Suppressor macrophage treated with lipopolysaccharide for 1 hour (primary cell): Measurements from ENCODE around the gene CACNB4.

Experiments
- DNase-seq, 3 donors: peaks; one replicate each; pipeline ENCODE4 v3.0.0-alpha.2; 2020 to 2022

The CACNB4 gene

DNA sequence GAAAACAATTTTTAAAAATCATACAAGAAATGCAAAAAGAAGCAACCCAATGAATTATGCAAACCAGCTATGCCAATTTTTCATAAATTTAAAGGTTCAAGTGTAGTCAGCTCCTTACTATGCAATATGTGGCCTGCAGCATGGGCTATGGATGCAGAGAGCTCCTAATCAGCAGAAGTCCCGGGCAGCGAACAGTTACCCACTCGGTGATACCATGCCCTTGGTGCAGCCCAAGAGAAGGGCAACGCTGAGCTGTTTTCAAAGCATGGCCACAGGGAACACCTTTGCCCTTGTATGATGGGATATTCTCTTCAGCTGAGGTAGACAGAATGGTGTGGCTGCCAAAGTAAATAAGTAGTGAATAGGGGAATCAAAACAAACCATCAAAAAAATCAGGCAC, 253.4 kb downstream of the CACNB4 start:
- no peak for DNase-seq

DNA sequence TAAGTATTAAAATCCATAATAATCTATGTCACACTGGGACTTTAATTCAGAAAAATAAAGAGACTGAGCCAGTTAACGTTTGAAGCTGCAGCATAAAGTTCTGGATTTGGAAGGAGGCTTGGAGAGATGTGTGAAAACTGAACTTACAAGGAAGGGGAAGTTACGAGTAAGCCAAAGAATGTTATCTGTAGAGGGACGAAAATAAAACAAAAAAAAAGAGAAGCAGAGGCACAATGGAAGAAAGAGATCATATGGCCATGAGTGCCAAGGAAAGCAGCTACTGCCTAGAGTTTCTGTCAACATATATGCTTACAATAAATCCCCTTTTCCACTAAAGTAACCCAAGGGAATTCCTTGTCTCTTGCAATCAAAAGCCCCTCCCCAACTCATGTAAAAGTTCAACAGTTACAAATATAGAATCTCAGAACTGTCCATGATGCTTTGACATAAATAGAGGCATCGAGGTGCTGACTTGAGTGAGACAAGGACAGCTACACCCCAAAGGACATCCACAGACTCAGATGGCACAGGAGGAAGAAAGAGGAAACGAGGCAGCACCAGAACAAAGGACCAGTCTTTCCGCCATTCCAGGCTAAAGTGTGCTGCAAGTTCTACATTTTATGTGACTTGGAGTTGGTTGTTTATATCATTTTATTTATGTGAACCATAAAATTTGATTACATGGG, 254.5 kb downstream of the CACNB4 start:
- peak; percentile 34 to 65 (median 60) for DNase-seq

DNA sequence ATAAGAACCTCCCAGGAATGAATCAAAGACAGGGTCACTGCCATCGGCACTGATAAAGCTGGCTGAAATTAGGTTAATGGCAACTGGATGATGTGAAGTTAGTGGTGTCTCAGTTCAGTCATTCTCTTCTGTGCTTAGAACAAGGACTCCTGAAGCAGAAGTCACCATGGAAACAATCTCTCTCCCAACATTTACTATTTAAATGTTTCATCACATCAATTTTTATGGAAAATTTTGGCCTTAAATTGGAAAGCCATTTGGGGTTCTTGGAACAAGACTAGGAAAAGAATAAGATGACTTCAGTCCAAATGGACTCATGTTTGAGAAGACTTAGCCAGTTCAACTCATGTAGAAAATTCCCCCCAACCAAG, 255.2 kb downstream of the CACNB4 start:
- no peak for DNase-seq

DNA sequence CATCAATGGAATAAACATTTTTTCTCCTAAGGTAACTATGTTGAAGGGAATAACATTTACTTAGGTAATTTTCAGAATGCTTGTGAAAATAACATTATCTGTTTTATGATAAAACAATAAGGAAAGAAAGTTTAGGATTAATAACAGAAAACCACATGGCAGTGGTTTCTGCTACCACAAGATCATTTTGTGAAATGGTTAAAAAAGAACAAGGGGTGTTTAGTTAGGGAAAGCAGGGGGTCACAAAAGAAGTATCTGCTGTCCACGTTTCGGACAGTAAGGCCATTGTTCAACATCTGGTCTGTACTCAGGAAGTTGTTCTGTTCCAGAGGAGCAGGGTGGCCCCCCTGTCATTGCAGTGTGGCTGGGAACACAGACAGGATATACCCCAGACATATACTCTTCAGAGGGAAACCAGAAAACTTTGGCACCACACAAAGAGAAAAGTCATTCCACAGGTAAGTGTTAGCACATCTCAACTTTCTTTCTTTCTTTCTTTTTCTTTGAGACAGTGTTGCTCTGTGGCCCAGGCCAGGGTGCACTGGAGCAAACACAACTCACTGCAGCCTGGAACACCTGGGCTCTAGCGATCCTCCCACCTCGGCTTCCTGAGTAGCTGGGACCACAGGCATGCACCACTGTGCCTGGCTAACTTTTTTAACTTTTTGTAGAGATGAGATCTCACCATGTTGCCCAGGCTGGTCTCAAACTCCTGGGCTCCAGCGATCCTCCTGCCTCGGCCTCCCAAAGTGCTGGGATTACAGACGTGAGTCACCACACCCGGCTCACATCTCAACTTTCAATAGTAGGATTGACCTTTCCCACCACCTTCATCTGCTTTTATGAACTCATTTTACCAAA, 255.8 kb downstream of the CACNB4 start:
- DNase-seq = no peak

DNA sequence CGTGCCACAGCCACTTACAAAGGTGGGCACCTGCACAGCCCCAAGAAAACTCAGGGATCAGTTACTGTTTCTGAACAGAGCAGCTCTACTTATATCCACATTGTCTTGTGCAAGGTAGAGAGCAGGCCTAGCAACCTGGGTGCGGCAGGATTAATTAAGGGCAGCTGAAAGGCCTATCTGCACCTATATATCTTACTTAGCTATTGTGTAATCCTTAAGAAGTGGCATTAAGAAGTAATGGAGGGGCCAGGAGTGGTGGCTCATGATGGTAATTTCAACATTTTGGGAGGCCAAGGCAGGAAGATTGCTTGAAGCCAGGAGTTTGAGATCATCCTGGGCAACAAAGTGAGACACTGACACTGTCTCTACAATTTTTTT, 257.8 kb downstream of the CACNB4 start:
- DNase-seq = no peak

DNA sequence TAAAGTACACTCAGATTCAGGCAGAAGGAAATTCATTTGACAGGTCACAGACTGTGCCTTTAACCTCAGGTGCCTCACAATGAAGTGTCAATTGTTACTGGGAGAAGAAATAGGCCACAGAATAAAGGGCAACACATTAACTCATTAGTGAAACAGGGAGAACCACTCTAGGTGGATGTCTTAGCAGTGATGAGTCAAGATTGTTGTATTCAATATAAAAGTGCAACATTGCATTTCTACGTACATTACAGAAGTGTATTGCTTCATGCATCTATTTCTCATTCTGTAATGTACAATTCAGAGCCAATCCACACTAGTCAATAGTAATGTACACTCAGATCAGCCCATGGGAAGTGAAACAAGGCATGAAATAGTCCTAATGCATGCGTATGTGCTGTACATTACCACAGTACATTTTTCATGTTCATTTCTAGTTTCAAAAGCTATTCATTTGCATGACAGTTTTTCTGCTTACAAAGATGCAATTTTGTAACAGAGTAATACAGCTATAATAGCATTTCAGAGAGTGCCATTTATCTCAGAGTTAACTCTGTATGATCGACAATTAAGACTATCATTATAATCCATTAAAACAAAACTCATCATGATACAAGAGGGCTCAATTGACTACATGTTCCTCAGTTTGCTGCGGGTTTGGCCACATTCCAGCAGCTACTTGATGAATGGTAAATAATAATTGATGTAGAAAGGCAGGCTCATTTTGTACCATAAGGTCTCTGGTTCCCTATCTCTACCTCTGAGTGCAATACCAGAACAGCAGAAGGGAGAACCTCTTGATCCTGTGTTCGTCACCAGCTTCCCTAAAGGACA, 258.4 kb downstream of the CACNB4 start:
- DNase-seq = peak; percentile 49 to 90 (median 88)

DNA sequence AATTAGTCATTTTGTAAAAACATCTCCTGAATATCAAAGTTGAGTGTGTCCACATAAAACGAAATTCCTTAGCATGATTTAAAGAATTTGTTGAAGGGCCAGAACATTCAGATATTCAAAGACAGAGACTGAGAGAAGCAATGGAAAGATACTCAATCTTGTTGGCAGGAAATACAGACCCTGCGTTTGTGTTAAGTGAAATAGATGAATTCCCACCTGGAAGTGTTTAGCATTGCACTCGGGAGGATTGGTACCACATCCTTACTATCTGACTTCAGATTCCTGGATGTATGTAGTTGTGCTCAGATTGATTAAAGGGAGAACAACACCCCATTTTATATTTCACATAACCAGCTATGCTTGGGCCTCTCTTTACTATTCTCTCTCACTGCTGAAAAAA, 260.9 kb downstream of the CACNB4 start:
- no peak for DNase-seq

DNA sequence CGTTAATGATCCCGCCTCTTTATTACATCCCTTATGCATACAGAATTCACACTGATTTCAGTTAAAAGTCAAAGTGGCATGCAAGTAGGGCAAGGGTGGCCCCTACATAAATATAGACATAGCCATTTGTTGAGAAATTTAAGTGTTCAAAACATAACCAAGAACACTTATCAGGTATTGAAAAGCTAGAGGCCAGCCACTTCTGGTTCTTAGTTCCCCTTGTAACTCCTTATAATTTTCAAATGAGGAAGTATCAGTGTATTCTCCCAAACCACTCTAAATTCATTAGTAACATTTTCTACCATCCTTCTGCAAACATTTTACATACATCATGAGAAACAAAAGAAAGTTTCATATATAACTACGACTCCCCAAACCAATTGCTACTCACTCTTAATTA, 264.9 kb downstream of the CACNB4 start:
- peak; percentile 28 to 63 (median 44) for DNase-seq

DNA sequence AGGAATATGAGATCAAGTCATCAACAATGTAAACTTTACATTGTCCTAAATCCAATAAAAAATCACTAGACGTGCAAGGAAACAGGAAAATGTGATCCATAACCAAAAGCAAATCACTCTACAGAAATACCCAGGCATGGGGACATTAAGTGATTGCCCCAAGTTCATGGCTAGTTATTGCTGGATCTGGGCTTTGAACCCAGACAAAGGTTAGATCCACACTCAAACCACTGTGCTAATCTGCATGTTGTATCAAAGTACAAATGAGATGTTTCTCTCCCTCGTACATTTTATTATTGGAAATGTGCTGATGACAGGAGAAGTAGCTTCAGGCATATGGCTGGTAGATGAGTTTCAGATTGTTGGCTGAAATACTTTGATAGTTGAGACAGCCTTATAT, 267.9 kb downstream of the CACNB4 start:
- DNase-seq = no peak

DNA sequence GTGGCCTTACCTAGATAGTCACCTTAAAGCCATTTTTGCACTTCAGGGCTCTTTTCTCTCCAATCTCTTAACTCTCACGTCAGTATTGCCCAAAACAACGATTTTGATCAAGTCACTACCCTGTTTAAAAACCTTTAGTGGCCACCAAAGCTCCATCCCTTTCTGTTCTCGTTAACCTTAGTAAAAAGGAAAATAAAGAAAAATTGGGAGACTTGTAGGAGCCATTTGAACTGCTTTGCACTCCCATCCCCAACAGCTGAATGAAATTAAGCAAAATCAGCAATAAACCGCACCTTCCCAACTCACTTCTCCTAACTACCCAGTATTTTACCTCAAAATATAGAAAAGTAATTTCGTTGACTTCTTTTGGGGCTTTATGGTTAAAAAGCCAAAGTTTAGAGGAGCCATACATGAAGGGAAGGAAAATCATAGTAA, 269.9 kb downstream of the CACNB4 start:
- DNase-seq = no peak

DNA sequence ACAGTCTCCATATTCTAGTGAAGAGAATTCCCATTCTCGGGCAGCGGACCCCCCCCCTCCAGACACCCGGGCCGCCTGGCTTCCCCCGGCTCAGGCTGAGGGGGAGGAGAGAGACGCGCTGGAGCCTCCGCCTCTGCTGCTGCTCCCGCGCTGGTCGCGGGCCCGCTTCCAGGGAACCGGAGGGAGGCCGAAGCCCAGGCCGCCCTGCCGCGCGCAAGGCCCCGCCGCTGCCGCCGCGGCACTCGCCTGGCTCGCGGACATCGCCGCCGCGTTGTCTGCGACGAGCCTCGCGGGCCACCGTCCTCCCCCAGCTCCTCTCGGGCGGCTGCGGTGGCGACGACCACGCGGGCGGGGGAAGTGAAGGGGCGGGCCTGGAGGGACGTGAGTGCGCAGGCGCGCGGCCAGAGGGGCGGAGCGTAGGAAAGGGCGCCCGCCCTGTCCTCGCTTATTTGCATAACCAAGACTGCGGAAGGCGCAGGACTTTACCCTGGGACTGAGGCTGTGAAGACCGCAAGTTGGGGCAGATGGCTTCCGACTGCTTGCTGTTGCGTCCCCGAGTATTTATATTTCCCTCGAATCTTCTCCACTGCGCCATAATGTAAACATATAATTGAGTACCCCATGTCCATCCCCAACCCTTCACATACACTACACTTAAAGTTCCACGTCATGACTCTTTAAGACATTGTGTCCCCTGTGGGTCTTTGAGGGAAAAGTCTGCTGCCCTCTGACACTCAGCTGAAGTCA, 270.5 kb downstream of the CACNB4 start, which contains the start of gene ARL5A:
Gene ARL5A (minus strand): TSS at position 279 of the 747 bp plus-strand sequence. CDS start 245 bp downstream, at position 34.
- peak; percentile 97 to 99 (median 98) for DNase-seq

DNA sequence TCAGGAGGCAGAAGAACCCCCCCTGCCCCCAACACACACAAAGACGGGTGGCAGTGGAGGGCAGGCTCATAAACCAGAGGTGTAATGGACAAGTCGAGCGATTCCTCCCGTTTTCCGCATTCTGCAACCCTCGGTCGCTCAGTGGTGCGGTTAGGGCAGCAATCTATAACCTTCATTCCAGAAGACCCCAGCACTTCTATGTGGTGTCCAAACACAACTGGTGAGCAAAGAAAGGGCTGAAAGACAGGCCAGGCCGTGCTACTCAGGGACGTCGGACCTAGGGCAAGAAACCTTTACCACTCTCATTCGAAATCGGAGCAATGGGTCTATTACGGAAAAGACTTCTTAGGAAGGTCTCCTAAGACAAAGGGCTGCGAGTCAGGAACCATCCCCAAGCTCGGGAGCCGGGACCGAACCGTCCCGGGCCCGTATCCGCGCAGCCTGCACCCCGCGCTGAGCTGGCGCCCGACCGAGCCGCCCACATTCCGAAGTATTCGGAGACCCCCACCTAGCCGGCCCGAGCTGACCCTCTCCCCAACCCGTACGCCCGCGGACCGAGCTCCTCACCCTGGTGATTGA, 271.2 kb downstream of the CACNB4 start:
- peak; percentile 16 to 35 (median 25) for DNase-seq

DNA sequence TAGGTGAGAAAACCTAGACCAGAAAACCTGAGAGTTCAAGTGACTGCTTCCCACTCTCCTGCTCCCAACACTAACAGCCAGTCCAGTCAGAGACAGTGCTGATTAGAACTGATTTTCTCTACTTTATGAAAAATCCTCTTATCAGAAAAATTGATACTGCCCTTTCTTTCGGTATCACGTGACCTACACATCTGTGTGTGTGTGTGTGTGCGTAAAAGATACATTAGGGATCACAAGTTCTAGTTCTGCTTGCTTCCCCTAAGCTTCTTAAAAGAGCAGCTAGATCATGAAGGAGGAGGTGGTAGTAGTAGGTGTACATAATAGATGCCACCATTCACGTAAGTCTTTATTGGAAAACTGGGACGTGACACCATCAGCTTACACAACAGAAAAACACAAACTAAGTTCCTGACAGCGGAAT, 272.1 kb downstream of the CACNB4 start:
- DNase-seq = peak; percentile 27 to 67 (median 42)

DNA sequence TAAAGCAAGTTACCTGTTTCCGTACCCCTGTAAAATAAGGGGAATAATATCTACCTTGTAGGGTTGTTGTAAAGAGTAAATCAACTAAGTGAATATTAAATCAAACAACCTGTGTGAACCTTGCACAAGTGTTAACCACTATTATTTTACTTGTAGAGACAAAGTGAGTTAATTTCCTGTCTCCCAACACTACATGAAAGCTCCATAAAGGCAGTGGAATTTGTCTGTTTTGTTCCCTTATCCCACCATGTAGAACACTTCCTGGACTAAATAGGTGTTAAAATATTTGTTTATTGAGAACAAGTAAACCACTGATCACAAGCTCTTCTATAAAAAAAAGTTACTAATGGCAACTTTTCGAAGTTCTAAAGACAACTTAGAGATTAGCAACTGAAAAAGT, 274.0 kb downstream of the CACNB4 start:
- DNase-seq = no peak

DNA sequence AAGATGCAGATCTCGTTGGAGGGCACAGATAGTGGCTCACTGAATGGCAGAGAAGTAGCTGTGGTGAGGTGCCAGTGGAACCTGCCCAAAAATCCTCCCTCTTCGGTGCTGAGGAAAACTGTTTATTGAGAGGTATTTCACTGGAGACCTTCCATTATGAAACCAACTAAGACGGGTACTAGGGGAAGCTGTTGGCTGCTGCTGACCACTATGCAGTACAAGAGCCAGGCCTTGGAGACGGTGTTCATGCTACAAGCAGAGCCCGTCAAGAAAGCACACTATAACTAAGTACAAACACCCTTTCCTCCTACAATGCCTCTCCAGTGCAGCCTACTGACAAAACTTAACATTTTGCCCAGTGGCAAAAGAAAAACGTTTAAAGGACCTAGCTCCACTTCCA, 275.2 kb downstream of the CACNB4 start:
- no peak for DNase-seq

DNA sequence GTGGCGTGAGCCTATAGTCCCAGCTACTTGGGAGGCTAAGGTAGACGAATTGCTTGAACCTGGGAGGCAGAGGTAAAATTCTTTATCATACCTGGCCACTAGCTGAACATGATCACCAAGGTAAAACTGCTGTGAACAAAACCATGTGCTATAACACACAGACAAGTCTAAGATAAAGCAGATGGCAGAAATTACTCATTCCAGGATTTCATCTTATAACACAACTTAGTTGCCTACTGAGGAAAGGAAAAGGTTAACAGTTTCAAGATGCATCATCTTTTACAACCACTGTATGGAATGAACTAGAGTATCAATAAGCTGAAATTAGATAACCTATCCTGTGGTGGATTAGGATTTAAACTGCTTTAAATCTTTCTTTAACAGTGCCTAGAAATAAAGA, 278.9 kb downstream of the CACNB4 start:
- no peak for DNase-seq

DNA sequence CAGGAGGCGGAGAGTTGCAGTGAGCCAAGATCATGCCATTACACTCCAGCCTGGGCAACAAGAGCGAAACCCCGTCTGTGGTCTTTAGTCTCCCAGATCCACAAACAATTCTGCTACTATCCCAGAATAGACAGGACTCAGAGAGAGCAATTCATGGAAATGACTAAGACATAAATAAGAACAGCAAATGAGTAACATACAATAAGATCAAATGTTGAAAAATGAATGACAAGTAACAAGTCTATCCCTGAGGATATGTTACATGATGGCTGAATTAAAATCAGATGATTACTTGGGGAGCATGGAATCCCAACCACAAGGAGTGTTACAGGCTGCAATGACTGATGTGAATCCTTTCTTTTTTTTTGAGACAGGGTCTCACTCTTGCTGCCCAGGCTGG, 280.9 kb downstream of the CACNB4 start:
- DNase-seq = no peak

DNA sequence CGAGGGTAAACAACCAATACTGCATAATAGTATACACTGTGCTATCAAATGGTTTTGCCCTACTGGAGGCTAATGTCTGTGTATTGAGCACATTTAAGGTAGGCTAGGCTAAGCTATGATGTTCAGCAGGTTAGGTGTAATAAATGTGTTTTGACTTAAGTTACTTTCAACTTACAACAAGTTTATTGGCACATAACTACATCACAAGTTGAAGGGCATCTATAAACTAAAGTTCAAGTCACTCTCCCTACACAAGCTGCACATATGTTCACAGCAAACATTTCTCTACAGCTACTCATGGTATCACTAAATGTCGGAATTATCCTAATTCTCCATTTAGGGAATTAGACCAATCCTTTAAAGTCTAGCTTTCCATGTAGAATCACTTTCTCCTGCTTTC, 282.0 kb downstream of the CACNB4 start:
- no peak for DNase-seq

DNA sequence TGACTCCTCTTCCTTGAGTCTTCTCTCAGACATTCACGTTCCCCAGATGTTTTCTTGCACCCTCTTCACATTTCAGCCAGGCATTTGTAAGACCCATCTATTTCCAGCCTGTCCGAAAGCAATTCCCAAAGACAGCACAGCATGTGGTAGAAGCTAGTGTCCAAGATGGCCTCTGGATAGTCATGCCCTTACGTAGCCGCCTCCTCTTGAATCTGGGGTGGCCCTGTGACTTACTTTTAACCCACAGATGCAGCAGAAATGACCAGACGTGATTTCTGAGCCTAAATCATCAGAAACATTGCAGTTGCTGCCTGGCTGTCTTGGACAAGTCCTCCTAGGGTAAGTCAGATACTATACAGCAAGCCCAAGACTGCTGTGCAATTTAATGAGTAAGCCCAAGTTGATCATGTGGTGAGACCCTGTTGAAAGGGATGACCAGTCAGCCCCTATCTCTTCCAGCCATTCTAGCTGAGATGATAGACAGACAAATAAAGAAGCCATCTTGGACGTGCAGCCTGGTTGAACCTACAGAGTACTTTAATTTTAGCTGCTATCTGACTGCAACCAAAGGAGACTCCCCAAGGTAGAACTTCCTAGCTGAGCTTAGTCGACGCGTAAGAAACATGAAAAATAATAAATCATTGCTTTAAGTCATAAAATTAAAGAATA, 282.9 kb downstream of the CACNB4 start:
- no peak for DNase-seq

DNA sequence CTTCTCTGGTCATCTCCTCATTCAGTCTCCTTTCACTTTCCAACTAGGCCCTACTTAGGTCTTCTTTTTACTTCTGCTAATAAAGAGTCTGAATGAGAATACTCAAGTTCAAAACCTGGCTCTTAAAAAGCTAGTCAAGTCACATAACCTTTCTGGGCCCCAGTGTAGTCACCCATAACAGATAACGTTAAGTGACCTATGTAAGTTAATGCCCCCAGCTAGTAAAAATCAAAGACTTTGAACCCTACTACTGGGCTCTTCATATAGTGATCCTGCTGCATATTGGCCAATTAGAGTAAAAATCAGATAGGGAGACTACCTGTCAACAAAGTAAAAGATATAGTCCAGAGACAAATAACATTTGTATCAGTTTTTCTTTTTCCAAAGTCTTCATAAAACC, 288.4 kb downstream of the CACNB4 start:
- DNase-seq = no peak

DNA sequence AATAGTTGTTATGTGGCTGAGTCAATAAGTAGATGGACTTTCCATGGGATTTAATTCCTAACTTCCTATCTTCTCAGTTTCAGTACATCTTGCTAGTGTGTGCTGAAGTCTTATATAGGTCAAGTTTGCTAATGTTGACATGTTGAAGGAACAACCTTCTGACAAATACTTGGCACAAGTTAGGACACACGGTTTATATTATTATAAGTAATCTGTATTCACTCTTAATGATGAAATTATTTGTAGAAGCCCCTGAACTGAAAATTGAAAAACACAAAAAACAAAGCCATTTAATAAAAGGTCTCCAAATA, 289.8 kb downstream of the CACNB4 start:
- DNase-seq = no peak
